ENCODE data around the gene MATN1. TPM values are rescaled to one million over a fixed set of nuclear protein-coding genes. Genes with fewer than 3 reads are reported as not detected.

The MATN1 gene
- total RNA-seq, 2 donors from 2014 or later = not detected

GRCh38 chr1:30748098-30748698 lies 24.8 kb upstream of the MATN1 start:
- Mint-ChIP-seq H3K4me1 (peaks cover 22% of the 10 kb centered on the region), H3K36me3 (ENCODE audit: low read depth) (no peaks in the 10 kb centered on the region), H3K27me3 (ENCODE audit: insufficient read depth) (no peaks in the 10 kb centered on the region), H3K4me3 (no peak overlapping the region), H3K27ac (no peak overlapping the region), H3K9me3 (no peaks in the 10 kb centered on the region)
- peaks cover 5% of the 10 kb centered on the region for H3K4me1 ChIP-seq (ENCODE audit: control insufficient read depth, insufficient read depth, low read length)
- no peak overlapping the region for H3K4me3 ChIP-seq (ENCODE audit: low read length)
- DNase-seq = no peak
- no peak for TF ChIP-seq CTCF (conservative IDR thresholded peaks at IDR 0.05)
- no peaks in the 10 kb centered on the region for H3K27me3 ChIP-seq (ENCODE audit: control insufficient read depth, insufficient read depth, low read length, poor library complexity, severe bottlenecking)
- H3K36me3 ChIP-seq (ENCODE audit: control insufficient read depth, insufficient read depth, low read length) = no peaks in the 10 kb centered on the region
- H3K9me3 ChIP-seq (ENCODE audit: control insufficient read depth, low read length) = no peaks in the 10 kb centered on the region
- no peak overlapping the region for H3K9ac ChIP-seq (ENCODE audit: extremely low read depth, low read length, poor library complexity, severe bottlenecking)
- H3K27ac ChIP-seq (ENCODE audit: low read depth, low read length) = peak overlapping the region; percentile 25
- WGBS, 2 experiments (ENCODE audit: insufficient coverage in 1 of 2, insufficient read length in 1 of 2) = 89 to 100% methylated on average over 1 to 9 of the region's 9 CpGs

GRCh38 chr1:30747033-30748008 lies 23.9 kb upstream of the MATN1 start:
- no peak overlapping the region for H3K27ac ChIP-seq (ENCODE audit: low read depth, low read length)
- H3K36me3 ChIP-seq (ENCODE audit: control insufficient read depth, insufficient read depth, low read length) = no peaks in the 10 kb centered on the region
- 94 to 95% methylated on average over 16 to 17 of the region's 17 CpGs for WGBS, 2 experiments (ENCODE audit: insufficient coverage in 1 of 2, insufficient read length in 1 of 2)
- no peak for TF ChIP-seq CTCF (conservative IDR thresholded peaks at IDR 0.05)
- H3K9ac ChIP-seq (ENCODE audit: extremely low read depth, low read length, poor library complexity, severe bottlenecking) = no peak overlapping the region
- H3K27ac Mint-ChIP-seq = no peak overlapping the region
- H3K4me1 ChIP-seq (ENCODE audit: control insufficient read depth, insufficient read depth, low read length) = peaks cover 5% of the 10 kb centered on the region
- no peaks in the 10 kb centered on the region for H3K9me3 Mint-ChIP-seq
- no peaks in the 10 kb centered on the region for H3K9me3 ChIP-seq (ENCODE audit: control insufficient read depth, low read length)
- H3K27me3 Mint-ChIP-seq (ENCODE audit: insufficient read depth) = no peaks in the 10 kb centered on the region
- H3K4me1 Mint-ChIP-seq = peaks cover 22% of the 10 kb centered on the region
- H3K36me3 Mint-ChIP-seq (ENCODE audit: low read depth) = no peaks in the 10 kb centered on the region
- no peak for DNase-seq
- H3K4me3 ChIP-seq (ENCODE audit: low read length) = no peak overlapping the region
- no peaks in the 10 kb centered on the region for H3K27me3 ChIP-seq (ENCODE audit: control insufficient read depth, insufficient read depth, low read length, poor library complexity, severe bottlenecking)
- H3K4me3 Mint-ChIP-seq = no peak overlapping the region

- TF ChIP-seq CTCF (conservative IDR thresholded peaks at IDR 0.05) = no peak
- H3K27me3 ChIP-seq (ENCODE audit: control insufficient read depth, insufficient read depth, low read length, poor library complexity, severe bottlenecking) = no peaks in the 10 kb centered on the region
- peaks cover 5% of the 10 kb centered on the region for H3K4me1 ChIP-seq (ENCODE audit: control insufficient read depth, insufficient read depth, low read length)
- Mint-ChIP-seq H3K4me1 (peaks cover 23% of the 10 kb centered on the region), H3K36me3 (ENCODE audit: low read depth) (no peaks in the 10 kb centered on the region), H3K4me3 (no peak overlapping the region), H3K27me3 (ENCODE audit: insufficient read depth) (no peaks in the 10 kb centered on the region), H3K9me3 (no peaks in the 10 kb centered on the region), H3K27ac (no peak overlapping the region)
- no peaks in the 10 kb centered on the region for H3K9me3 ChIP-seq (ENCODE audit: control insufficient read depth, low read length)
- H3K27ac ChIP-seq (ENCODE audit: low read depth, low read length) = no peak overlapping the region
- no peak for DNase-seq
- H3K9ac ChIP-seq (ENCODE audit: extremely low read depth, low read length, poor library complexity, severe bottlenecking) = no peak overlapping the region
- H3K36me3 ChIP-seq (ENCODE audit: control insufficient read depth, insufficient read depth, low read length) = no peaks in the 10 kb centered on the region
- 89 to 94% methylated on average over 10 to 16 of the region's 16 CpGs for WGBS, 2 experiments (ENCODE audit: insufficient coverage in 1 of 2, insufficient read length in 1 of 2)
- H3K4me3 ChIP-seq (ENCODE audit: low read length) = no peak overlapping the region
Observed at GRCh38 chr1:30746212-30747032, 23.0 kb upstream of the MATN1 start.
